GM19438 (cell line): Measurements from ENCODE around the gene CEBPZOS.

Experiments
- ATAC-seq: cut with Tn5 transposase; IDR thresholded peaks from one replicate; pipeline ENCODE4 v1.9.1; 2021; ENCODE audit warnings: low read depth; ENCODE audit not compliant: unreplicated experiment

Gene CEBPZOS

GRCh38 chr2:37196320-37197195, at the start of gene CEBPZOS:
Gene CEBPZOS (plus strand): TSS chr2:37196496. CDS start chr2:37199705, 3,209 bp downstream.
- peak; percentile 71 for ATAC-seq

- no peak for ATAC-seq
These were observed 48.0 kb upstream of the CEBPZOS start for GRCh38 chr2:37148325-37148724.

GRCh38 chr2:37149626-37150322, 46.5 kb upstream of the CEBPZOS start:
- ATAC-seq = no peak

- ATAC-seq = no peak
These were observed 43.1 kb upstream of the CEBPZOS start for GRCh38 chr2:37153224-37153623.

- no peak for ATAC-seq
These were observed 41.5 kb upstream of the CEBPZOS start for GRCh38 chr2:37154785-37155184.

- ATAC-seq = peak; percentile 22
These were observed 40.0 kb upstream of the CEBPZOS start for GRCh38 chr2:37156071-37156856.

GRCh38 chr2:37156857-37157714, 39.2 kb upstream of the CEBPZOS start, which contains the start of gene EIF2AK2:
Gene EIF2AK2 (minus strand): TSS chr2:37156980. CDS start chr2:37147806, 9,174 bp downstream.
- peak; percentile 88 for ATAC-seq

- ATAC-seq = no peak
These were observed 31.5 kb upstream of the CEBPZOS start for GRCh38 chr2:37164757-37165156.

- no peak for ATAC-seq
These were observed 28.6 kb upstream of the CEBPZOS start for GRCh38 chr2:37167636-37168180.

- no peak for ATAC-seq
These were observed 27.9 kb upstream of the CEBPZOS start for GRCh38 chr2:37168217-37168981.

- no peak for ATAC-seq
These were observed 24.7 kb upstream of the CEBPZOS start for GRCh38 chr2:37171624-37171950.

- no peak for ATAC-seq
These were observed 22.6 kb upstream of the CEBPZOS start for GRCh38 chr2:37173741-37174140.

GRCh38 chr2:37180006-37180639, 16.2 kb upstream of the CEBPZOS start:
- no peak for ATAC-seq

- ATAC-seq = no peak
These were observed 15.7 kb upstream of the CEBPZOS start for GRCh38 chr2:37180640-37181039.

- no peak for ATAC-seq
These were observed 14.3 kb upstream of the CEBPZOS start for GRCh38 chr2:37181726-37182684.

GRCh38 chr2:37188570-37188969, 7.7 kb upstream of the CEBPZOS start, which contains the start of gene SULT6B1:
Gene SULT6B1 (minus strand): TSS chr2:37188670. CDS start chr2:37188640, 30 bp downstream.
- no peak for ATAC-seq

- no peak for ATAC-seq
These were observed 6.7 kb upstream of the CEBPZOS start for GRCh38 chr2:37189452-37190153.
